H1 (cell line): ENCODE data around the gene PPM1N. TPM values are rescaled to one million over a fixed set of nuclear protein-coding genes. Genes with fewer than 3 reads are reported as not detected.

Experiments
- ATF2 ChIP-seq: IDR thresholded peaks from 2 replicates; pipeline ENCODE4 v1.6.1; 2012; ENCODE audit warnings: low read length, inconsistent platforms
- ATF3 ChIP-seq: IDR thresholded peaks from 2 replicates; pipeline ENCODE4 v1.6.1; 2011; ENCODE audit warnings: low read depth, mild to moderate bottlenecking, low read length; ENCODE audit not compliant: insufficient read depth
- BCL11A ChIP-seq, 2 experiments: IDR thresholded peaks; one replicate each; pipeline ENCODE4 v1.6.1; 2011; ENCODE audit warnings: low read depth in 2 of 2, low read length in 2 of 2, mild to moderate bottlenecking in 2 of 2
- E2F6 ChIP-seq: IDR thresholded peaks from 2 replicates; pipeline ENCODE4 v1.6.1; 2012; ENCODE audit warnings: inconsistent platforms
- EP300 ChIP-seq, 2 experiments: IDR thresholded peaks; 1 replicate in 1 of 2; 2 replicates in 1 of 2; pipeline ENCODE4 v1.6.1; 2011 to 2012; ENCODE audit warnings: low read depth in 2 of 2, low read length in 2 of 2, mild to moderate bottlenecking in 2 of 2, borderline replicate concordance in 1 of 2, inconsistent platforms in 1 of 2, moderate library complexity in 1 of 2
- FOSL1 ChIP-seq: IDR thresholded peaks from 2 replicates; pipeline ENCODE4 v1.6.1; 2011; ENCODE audit warnings: mild to moderate bottlenecking, low read depth, low read length, moderate library complexity; ENCODE audit not compliant: insufficient read depth
- GTF2F1 ChIP-seq: IDR thresholded peaks from 2 replicates; pipeline ENCODE4 v1.6.1; 2012; ENCODE audit warnings: low read depth, low read length, improper control_type of control experiment, borderline replicate concordance
- HDAC6 ChIP-seq: IDR thresholded peaks from one replicate; pipeline ENCODE4 v1.7.1; 2012; ENCODE audit warnings: low read depth, mild to moderate bottlenecking, inconsistent platforms, low read length, moderate library complexity
- KDM4A ChIP-seq: IDR thresholded peaks from one replicate; pipeline ENCODE4 v1.7.1; 2012; ENCODE audit warnings: low read depth, mild to moderate bottlenecking, moderate library complexity, low read length, inconsistent platforms; ENCODE audit not compliant: severe bottlenecking
- MAFK ChIP-seq: IDR thresholded peaks from 2 replicates; pipeline ENCODE4 v1.6.1; 2012; ENCODE audit warnings: low read depth, mild to moderate bottlenecking, improper control_type of control experiment, low read length
- NANOG ChIP-seq: IDR thresholded peaks from 2 replicates; pipeline ENCODE4 v1.6.1; 2011; ENCODE audit warnings: low read length, low read depth, mild to moderate bottlenecking, inconsistent platforms; ENCODE audit not compliant: insufficient read depth, poor library complexity, severe bottlenecking
- PHF8 ChIP-seq: fragments of 200-600 bp; sonication (generic); conservative IDR thresholded peaks from 2 replicates; pipeline ENCODE4 v1.7.1; 2012; ENCODE audit warnings: low read depth, mild to moderate bottlenecking, inconsistent platforms, low read length, moderate library complexity
- POLR2AphosphoS5 ChIP-seq: IDR thresholded peaks from 2 replicates; pipeline ENCODE4 v1.6.1; 2011; ENCODE audit warnings: low read depth, low read length
- POU5F1 ChIP-seq: IDR thresholded peaks from 2 replicates; pipeline ENCODE4 v1.6.1; 2011; ENCODE audit warnings: low read depth, mild to moderate bottlenecking, low read length, moderate library complexity
- RAD21 ChIP-seq, 2 experiments: IDR thresholded peaks in 1 of 2; conservative IDR thresholded peaks in 1 of 2; 2 replicates each; pipeline ENCODE4 v1.6.1; 2011; ENCODE audit warnings: low read depth in 2 of 2, low read length in 2 of 2, improper control_type of control experiment in 1 of 2, inconsistent platforms in 1 of 2, mild to moderate bottlenecking in 1 of 2, moderate library complexity in 1 of 2
- RFX5 ChIP-seq: IDR thresholded peaks from 2 replicates; pipeline ENCODE4 v1.6.1; 2011; ENCODE audit warnings: low read depth, low read length, improper control_type of control experiment, borderline replicate concordance
- TCF12 ChIP-seq: IDR thresholded peaks from 2 replicates; pipeline ENCODE4 v1.6.1; 2011; ENCODE audit warnings: low read depth, mild to moderate bottlenecking, low read length
- USF2 ChIP-seq: IDR thresholded peaks from 2 replicates; pipeline ENCODE4 v1.6.1; 2011; ENCODE audit warnings: low read length, improper control_type of control experiment
- YY1 ChIP-seq: IDR thresholded peaks from 2 replicates; pipeline ENCODE4 v1.6.1; 2011; ENCODE audit warnings: low read depth, mild to moderate bottlenecking, low read length
- polyA plus RNA-seq, 7 experiments: library from polyadenylated mRNA; depleted of rRNA in 3 of 7; stranded (reverse) in 5 of 7; unstranded in 2 of 7; fragments of >200 nt in 5 of 7; fragments of 200-250 nt in 2 of 7; gene quantifications; 1 replicate in 5 of 7; 2 replicates in 1 of 7; 4 replicates in 1 of 7; pipeline versions ENCODE4 v1.2.1 to v1.2.3, GENCODE V29; 2011 to 2013; ENCODE audit warnings: missing spikeins in 2 of 7, mixed read lengths in 2 of 7
- total RNA-seq: library from RNA; stranded (reverse); fragmentation: NEBNext Ultra II Directional; extraction: Animal tissue kit (Norgen Biotek cat#: 25700); gene quantifications from 2 replicates; pipeline ENCODE4 v1.2.1, GENCODE V29; 2021

PPM1N gene
- total and polyA plus RNA-seq, 2 of the 8 experiments (the other 6 are each of a cell fraction or from before 2014, with no cell fraction given): 12.2 to 14.4 TPM

- no peak for TF ChIP-seq ATF3
- TF ChIP-seq RAD21 (IDR thresholded peaks at IDR 0.05 in 1 of 2, conservative IDR thresholded peaks at IDR 0.05 in 1 of 2; ENCODE audit: low read depth in 2 of 2, low read length in 2 of 2): peak; percentile 90
- TF ChIP-seq TCF12: no peak
- TF ChIP-seq ATF2: peak; percentile 78; the same call in 1 of the 2 replicates
- TF ChIP-seq HDAC6: no peak
- no peak for TF ChIP-seq BCL11A (IDR thresholded peaks at IDR 0.05; ENCODE audit: low read depth in 2 of 2, low read length in 2 of 2)
- no peak; the same call in 1 of the 2 replicates for TF ChIP-seq PHF8
- TF ChIP-seq E2F6: no peak
- no peak for TF ChIP-seq YY1
- TF ChIP-seq RFX5: no peak
- TF ChIP-seq EP300 (IDR thresholded peaks at IDR 0.05; ENCODE audit: borderline replicate concordance in 1 of 2, low read depth in 2 of 2, low read length in 2 of 2): no peak
- TF ChIP-seq NANOG: no peak
- no peak for TF ChIP-seq USF2
- no peak for TF ChIP-seq FOSL1
- no peak for TF ChIP-seq MAFK
- TF ChIP-seq KDM4A: peak; percentile 49
- no peak for TF ChIP-seq POLR2AphosphoS5
- TF ChIP-seq GTF2F1: no peak
- TF ChIP-seq POU5F1: no peak
Measured at GRCh38 chr19:45478454-45479238, 19.6 kb upstream of the PPM1N start (continued).
